Measurements from ENCODE around the gene HOXC6. TPM values are rescaled to one million over a fixed set of nuclear protein-coding genes. Genes with fewer than 3 reads are reported as not detected.

Gene HOXC6
- polyA plus RNA-seq, 1 experiment: 0.02 TPM

GRCh38 chr12:53987787-53988230 lies 40.4 kb upstream of the HOXC6 start:
- POLR2A ChIA-PET: interaction anchor here (0.9 kb wide), 1 partner anchor 12 kb away, joined by 3 read pairs; the partner anchor contains the start of gene HOXC9
- H3K27ac ChIP-seq (ENCODE audit: low read depth, low read length): no peak overlapping the region
- DNase-seq (ENCODE audit: low read depth, low spot score): no peak
- H3K4me3 ChIP-seq (ENCODE audit: low read depth, low read length): no peak overlapping the region
- no peak for TF ChIP-seq CTCF (IDR thresholded peaks at IDR 0.05; ENCODE audit: low read depth, low read length)
- CTCF ChIA-PET: interaction anchor here (1.5 to 2.0 kb wide), 2 partner anchors 18 to 204 kb away, joined by 6 read pairs; no protein-coding TSS in a partner anchor
- peaks cover 94% of the 10 kb centered on the region for H3K27me3 ChIP-seq (ENCODE audit: control insufficient read depth, insufficient read depth, low read length)
- H3K9me3 ChIP-seq (ENCODE audit: control insufficient read depth, insufficient read depth, low read length): peaks cover 22% of the 10 kb centered on the region

GRCh38 chr12:53988541-53989226 lies 39.6 kb upstream of the HOXC6 start:
- peaks cover 94% of the 10 kb centered on the region for H3K27me3 ChIP-seq (ENCODE audit: control insufficient read depth, insufficient read depth, low read length)
- no peak overlapping the region for H3K27ac ChIP-seq (ENCODE audit: low read depth, low read length)
- POLR2A ChIA-PET: no interaction called here

GRCh38 chr12:53989227-53990113 lies 38.8 kb upstream of the HOXC6 start:
- CTCF ChIA-PET: interaction anchor here (1.5 kb wide), 1 partner anchor 16 kb away, joined by 6 read pairs; no protein-coding TSS in a partner anchor
- H3K27ac ChIP-seq (ENCODE audit: low read depth, low read length): no peak overlapping the region
- peaks cover 94% of the 10 kb centered on the region for H3K27me3 ChIP-seq (ENCODE audit: control insufficient read depth, insufficient read depth, low read length)
- peak; percentile 56 for TF ChIP-seq CTCF (IDR thresholded peaks at IDR 0.05; ENCODE audit: low read depth, low read length)
- H3K4me3 ChIP-seq (ENCODE audit: low read depth, low read length): no peak overlapping the region
- no peak for DNase-seq (ENCODE audit: low read depth, low spot score)
- H3K9me3 ChIP-seq (ENCODE audit: control insufficient read depth, insufficient read depth, low read length): peaks cover 18% of the 10 kb centered on the region
- POLR2A ChIA-PET: no interaction called here

More at GRCh38 chr12:53988541-53989226, 39.6 kb upstream of the HOXC6 start:
- Histone ChIP-seq H3K4me3 (ENCODE audit: low read depth, low read length) (no peak overlapping the region), H3K9me3 (ENCODE audit: control insufficient read depth, insufficient read depth, low read length) (peaks cover 22% of the 10 kb centered on the region)
- no peak for TF ChIP-seq CTCF (IDR thresholded peaks at IDR 0.05; ENCODE audit: low read depth, low read length)
- CTCF ChIA-PET: interaction anchor here (1.5 kb wide), 1 partner anchor 17 kb away, joined by 6 read pairs; no protein-coding TSS in a partner anchor
- no peak for DNase-seq (ENCODE audit: low read depth, low spot score)

GRCh38 chr12:53990311-53991076 lies 37.7 kb upstream of the HOXC6 start:
- H3K9me3 ChIP-seq (ENCODE audit: control insufficient read depth, insufficient read depth, low read length): peaks cover 13% of the 10 kb centered on the region
- peaks cover 97% of the 10 kb centered on the region for H3K27me3 ChIP-seq (ENCODE audit: control insufficient read depth, insufficient read depth, low read length)
- ChIA-PET POLR2A (no interaction called here), CTCF (interaction anchor here (1.0 to 2.3 kb wide), 3 partner anchors 15 to 233 kb away, joined by 3 to 8 read pairs (median 3); no protein-coding TSS in a partner anchor)
- no peak overlapping the region for H3K4me3 ChIP-seq (ENCODE audit: low read depth, low read length)
- no peak overlapping the region for H3K27ac ChIP-seq (ENCODE audit: low read depth, low read length)
- no peak for TF ChIP-seq CTCF (IDR thresholded peaks at IDR 0.05; ENCODE audit: low read depth, low read length)
- DNase-seq (ENCODE audit: low read depth, low spot score): no peak

All from AG04450 (cell line).